HepG2 (cell line): ENCODE measurements around the gene TXN. TPM values are rescaled to one million over a fixed set of nuclear protein-coding genes. Genes with fewer than 3 reads are reported as not detected.

Experiments
- ARNTL ChIP-seq: sonication (generic); formaldehyde crosslinking; IDR thresholded peaks from 2 replicates; pipeline ENCODE4 v1.4.0; 2020; ENCODE audit warnings: mild to moderate bottlenecking, missing genetic modification reagents
- CAMTA2 ChIP-seq: sonication (generic); formaldehyde crosslinking; IDR thresholded peaks from 2 replicates; pipeline ENCODE4 v1.4.0; 2020; ENCODE audit warnings: mild to moderate bottlenecking, missing genetic modification reagents, borderline replicate concordance
- GFI1 ChIP-seq: sonication (generic); formaldehyde crosslinking; IDR thresholded peaks from 2 replicates; pipeline ENCODE4 v1.5.0; 2020; ENCODE audit warnings: missing genetic modification reagents, mild to moderate bottlenecking, borderline replicate concordance
- HOXA5 ChIP-seq: sonication (generic); formaldehyde crosslinking; IDR thresholded peaks from 2 replicates; pipeline ENCODE4 v1.4.0; 2020; ENCODE audit warnings: missing genetic modification reagents
- MED13 ChIP-seq: sonication (generic); formaldehyde crosslinking; IDR thresholded peaks from 2 replicates; pipeline ENCODE4 v1.5.0; 2020; ENCODE audit warnings: missing genetic modification reagents
- MTERF4 ChIP-seq: sonication (generic); formaldehyde crosslinking; IDR thresholded peaks from 2 replicates; pipeline ENCODE4 v1.8.0; 2023; ENCODE audit warnings: mild to moderate bottlenecking, missing genetic modification reagents
- MTF1 ChIP-seq: sonication (generic); formaldehyde crosslinking; IDR thresholded peaks from 2 replicates; pipeline ENCODE4 v1.5.0; 2020; ENCODE audit warnings: missing genetic modification reagents
- NCOA1 ChIP-seq: sonication (generic); formaldehyde crosslinking; IDR thresholded peaks from 2 replicates; pipeline ENCODE4 v1.9.0; 2021; ENCODE audit warnings: missing genetic modification reagents
- NFKB2 ChIP-seq: sonication (generic); formaldehyde crosslinking; IDR thresholded peaks from 2 replicates; pipeline ENCODE4 v1.4.0; 2020; ENCODE audit warnings: missing genetic modification reagents, borderline replicate concordance
- PBX2 ChIP-seq: IDR thresholded peaks from 2 replicates; pipeline ENCODE4 v1.6.1; 2016; ENCODE audit warnings: control low read depth
- SMAD3 ChIP-seq: sonication (generic); formaldehyde crosslinking; IDR thresholded peaks from 2 replicates; pipeline ENCODE4 v1.4.0; 2020; ENCODE audit warnings: missing genetic modification reagents
- SMAD9 ChIP-seq: sonication (generic); formaldehyde crosslinking; IDR thresholded peaks from 2 replicates; pipeline ENCODE4 v1.5.1; 2020; ENCODE audit warnings: mild to moderate bottlenecking, missing genetic modification reagents
- SP2 ChIP-seq: sonication (generic); formaldehyde crosslinking; IDR thresholded peaks from 2 replicates; pipeline ENCODE4 v1.5.1; 2020; ENCODE audit warnings: mild to moderate bottlenecking, missing genetic modification reagents
- TBX2 ChIP-seq: sonication (generic); formaldehyde crosslinking; IDR thresholded peaks from 2 replicates; pipeline ENCODE4 v1.5.0; 2020; ENCODE audit warnings: missing genetic modification reagents, mild to moderate bottlenecking, borderline replicate concordance
- TEAD2 ChIP-seq: sonication (generic); formaldehyde crosslinking; IDR thresholded peaks from 2 replicates; pipeline ENCODE4 v1.9.0; 2021; ENCODE audit warnings: missing genetic modification reagents
- TEAD3 ChIP-seq: optimal IDR thresholded peaks from 2 replicates; pipeline ENCODE3; 2016; ENCODE audit warnings: borderline replicate concordance
- THAP7 ChIP-seq: sonication (generic); formaldehyde crosslinking; IDR thresholded peaks from 2 replicates; pipeline ENCODE4 v1.8.1; 2023; ENCODE audit warnings: mild to moderate bottlenecking, missing genetic modification reagents
- ZBTB46 ChIP-seq: sonication (generic); formaldehyde crosslinking; IDR thresholded peaks from 2 replicates; pipeline ENCODE4 v1.4.0; 2020; ENCODE audit warnings: mild to moderate bottlenecking, missing genetic modification reagents, borderline replicate concordance
- ZNF317 ChIP-seq: sonication (generic); formaldehyde crosslinking; IDR thresholded peaks from 2 replicates; pipeline ENCODE4 v1.5.0; 2020; ENCODE audit warnings: mild to moderate bottlenecking, missing genetic modification reagents
- ZNF333 ChIP-seq: sonication (generic); formaldehyde crosslinking; IDR thresholded peaks from 2 replicates; pipeline ENCODE4 v1.4.0; 2020; ENCODE audit warnings: mild to moderate bottlenecking, missing genetic modification reagents, borderline replicate concordance
- ZNF576 ChIP-seq: sonication (generic); formaldehyde crosslinking; IDR thresholded peaks from 2 replicates; pipeline ENCODE4 v1.4.0; 2020; ENCODE audit warnings: mild to moderate bottlenecking, missing genetic modification reagents
- ZNF770 ChIP-seq: sonication (generic); formaldehyde crosslinking; IDR thresholded peaks from 2 replicates; pipeline ENCODE4 v1.5.0; 2020; ENCODE audit warnings: mild to moderate bottlenecking, missing genetic modification reagents
- polyA plus RNA-seq, 8 experiments: library from polyadenylated mRNA; depleted of rRNA in 3 of 8; stranded (reverse) in 7 of 8; unstranded in 1 of 8; fragments of >200 nt; fragmentation: Illumina TruSeq in 4 of 8; extraction: Trizol in 4 of 8; gene quantifications; 2 replicates each; pipeline versions ENCODE4 v1.2.1 to v1.2.3, GENCODE V29; 2011 to 2016; ENCODE audit warnings: low read depth in 4 of 8, missing spikeins in 1 of 8, mixed read lengths in 1 of 8; ENCODE audit not compliant: insufficient read depth in 1 of 8
- total RNA-seq, 5 experiments: library from RNA; depleted of rRNA; stranded (reverse); fragments of >200 nt; fragmentation: Illumina TruSeq; extraction: Trizol; gene quantifications; 2 replicates each; pipeline ENCODE4 v1.2.3, GENCODE V29; 2016; ENCODE audit warnings: low read depth in 1 of 5

Gene TXN
- total and polyA plus RNA-seq, 2 of the 13 experiments (the other 11 are each of a cell fraction or from before 2014, with no cell fraction given): 364 to 470 TPM

GRCh38 chr9:110255463-110256379 lies 586 bp downstream of the TXN start (continued):
- TF ChIP-seq SMAD9 (CRISPR knock-in tag) (no peak), NFKB2 (peak; percentile 78; the same call in 1 of the 2 replicates), ZNF317 (CRISPR knock-in tag) (peak; percentile 48; the same call in 1 of the 2 replicates), SP2 (peak; percentile 29), TEAD2 (CRISPR knock-in tag) (no peak), ZNF576 (CRISPR knock-in tag) (0 out of 2 replicates have a peak, but pooled peaks have one; percentile 21), TEAD3 (CRISPR knock-in tag) (peak; percentile 6), MED13 (CRISPR knock-in tag) (no peak; the same call in 1 of the 2 replicates), SMAD3 (CRISPR knock-in tag) (0 out of 2 replicates have a peak, but pooled peaks have one; percentile 10), TBX2 (peak; percentile 55; the same call in 1 of the 2 replicates), MTF1 (CRISPR knock-in tag) (peak; percentile 42; the same call in 1 of the 2 replicates), PBX2 (CRISPR knock-in tag) (no peak), ARNTL (CRISPR knock-in tag) (peak; percentile 53; the same call in 1 of the 2 replicates), MTERF4 (CRISPR knock-in tag) (0 out of 2 replicates have a peak, but pooled peaks have one; percentile 24), ZNF770 (CRISPR knock-in tag) (no peak), ZBTB46 (CRISPR knock-in tag) (no peak), ZNF333 (CRISPR knock-in tag) (no peak), THAP7 (0 out of 2 replicates have a peak, but pooled peaks have one; percentile 23), GFI1 (CRISPR knock-in tag) (peak; percentile 10; the same call in 1 of the 2 replicates), HOXA5 (CRISPR knock-in tag) (0 out of 2 replicates have a peak, but pooled peaks have one; percentile 23), CAMTA2 (peak; percentile 56; the same call in 1 of the 2 replicates), NCOA1 (0 out of 2 replicates have a peak, but pooled peaks have one; percentile 19)
